ENCODE results near the gene BAG3.

- TF ChIP-seq EZH2 (IDR thresholded peaks at IDR 0.05) (no peak), CTCF (IDR thresholded peaks at IDR 0.05) (no peak)
These were observed 36.2 kb downstream of the BAG3 start for GRCh38 chr10:119687192-119688032.
